Rectal smooth muscle tissue (tissue), 1 donor: ENCODE results near the gene LINS1.
"Not testable (repeated sequence)": the region's sequence is repeated elsewhere in the genome, so short reads cannot be mapped to it uniquely, and the experiment has no call there.

Experiments used
- H3K27ac ChIP-seq: one replicate; pipeline ENCODE4 v1.7.0; 2013; ENCODE audit warnings: low read depth, low read length, inconsistent platforms
- H3K27me3 ChIP-seq: one replicate; pipeline ENCODE4 v1.7.0; 2013; ENCODE audit warnings: low read length; ENCODE audit not compliant: control insufficient read depth, insufficient read depth
- H3K36me3 ChIP-seq: one replicate; pipeline ENCODE4 v1.7.0; 2013; ENCODE audit warnings: low read length; ENCODE audit not compliant: control insufficient read depth, insufficient read depth
- H3K4me1 ChIP-seq: one replicate; pipeline ENCODE4 v1.7.0; 2013; ENCODE audit warnings: low read length; ENCODE audit not compliant: control insufficient read depth, insufficient read depth
- H3K4me3 ChIP-seq: one replicate; pipeline ENCODE4 v1.7.0; 2013; ENCODE audit warnings: low read length
- H3K9ac ChIP-seq: one replicate; pipeline ENCODE4 v1.7.0; 2013; ENCODE audit warnings: low read length

LINS1 gene

DNA sequence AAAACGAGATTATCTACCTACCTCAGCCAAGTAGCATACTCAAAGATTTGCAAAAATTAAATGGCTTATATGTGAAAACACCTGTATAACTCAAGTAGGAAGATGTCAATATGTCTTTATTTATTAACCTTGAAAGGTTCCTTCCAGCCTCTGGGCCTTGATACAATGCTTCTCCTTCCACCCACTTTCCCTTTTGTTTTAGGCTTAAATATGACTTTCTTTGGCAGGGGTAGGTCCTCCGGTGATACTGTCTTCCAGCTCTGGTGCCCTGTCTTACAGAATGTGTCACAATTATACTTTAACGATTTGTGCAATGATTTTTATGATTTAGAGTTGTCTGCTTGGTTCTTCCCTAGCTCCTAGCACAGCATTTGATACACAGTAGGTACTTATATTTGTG is 4.1 kb downstream of the LINS1 start:
- H3K27ac ChIP-seq: no peak overlapping the region
- peaks cover 9% of the 10 kb centered on the region for H3K4me1 ChIP-seq
- no peaks in the 10 kb centered on the region for H3K27me3 ChIP-seq
- H3K36me3 ChIP-seq: no peaks in the 10 kb centered on the region
- no peak overlapping the region for H3K9ac ChIP-seq
- no peak overlapping the region for H3K4me3 ChIP-seq

- Histone ChIP-seq H3K27ac (no peak overlapping the region), H3K9ac (no peak overlapping the region), H3K36me3 (no peaks in the 10 kb centered on the region), H3K27me3 (no peaks in the 10 kb centered on the region), H3K4me1 (peaks cover 9% of the 10 kb centered on the region), H3K4me3 (no peak overlapping the region)
Observed at GRCh38 chr15:100596792-100597191, 5.2 kb downstream of the LINS1 start.

GRCh38 chr15:100595964-100596363 is 6.0 kb downstream of the LINS1 start:
- Histone ChIP-seq H3K4me3 (no peak overlapping the region), H3K27me3 (no peaks in the 10 kb centered on the region), H3K9ac (no peak overlapping the region), H3K27ac (no peak overlapping the region), H3K36me3 (no peaks in the 10 kb centered on the region), H3K4me1 (peaks cover 4% of the 10 kb centered on the region)

DNA sequence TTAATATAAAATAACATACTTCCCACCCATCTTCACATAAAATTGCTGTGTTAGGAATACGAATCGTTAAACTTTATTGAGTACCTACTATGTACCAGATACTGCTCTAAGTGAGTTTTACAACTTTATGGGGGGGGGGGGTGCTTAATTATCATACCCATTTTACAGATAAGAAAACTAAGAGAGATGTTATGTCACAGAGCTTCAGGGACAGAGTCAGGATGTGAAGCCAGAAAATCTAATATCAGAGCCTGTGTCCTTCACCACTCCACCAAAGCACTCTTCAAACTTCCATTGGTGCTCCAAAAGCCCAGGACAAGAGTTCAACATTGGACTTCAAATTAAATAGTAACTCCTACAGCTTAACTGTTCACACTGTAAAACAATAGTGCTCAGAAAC is 8.6 kb downstream of the LINS1 start:
- H3K27me3 ChIP-seq: no peaks in the 10 kb centered on the region
- H3K9ac ChIP-seq: no peak overlapping the region
- H3K4me3 ChIP-seq: no peak overlapping the region
- H3K27ac ChIP-seq: no peak overlapping the region
- H3K4me1 ChIP-seq: no peaks in the 10 kb centered on the region
- no peaks in the 10 kb centered on the region for H3K36me3 ChIP-seq

GRCh38 chr15:100592898-100593297 is 9.1 kb downstream of the LINS1 start:
- Histone ChIP-seq H3K27ac (no peak overlapping the region), H3K4me3 (no peak overlapping the region), H3K9ac (no peak overlapping the region), H3K27me3 (no peaks in the 10 kb centered on the region), H3K36me3 (no peaks in the 10 kb centered on the region), H3K4me1 (no peaks in the 10 kb centered on the region)

DNA sequence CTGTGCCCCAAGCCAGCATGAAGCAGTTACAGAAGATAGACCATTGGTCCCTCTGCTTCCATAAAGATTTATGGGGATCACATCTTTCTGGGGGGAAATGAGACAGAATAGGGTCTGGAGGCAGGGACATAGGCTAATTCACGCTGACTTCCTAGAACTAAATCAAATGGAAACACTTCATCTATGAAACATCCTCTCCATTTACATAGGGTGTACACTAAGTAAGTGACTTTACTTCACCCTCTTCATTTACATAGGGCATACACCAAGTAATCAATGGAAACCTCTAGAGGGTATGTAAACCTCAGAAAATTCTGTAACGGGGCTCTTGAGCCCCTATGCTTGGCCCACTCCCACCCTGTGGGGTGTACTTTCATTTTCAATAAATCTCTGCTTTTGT is 10.1 kb downstream of the LINS1 start:
- no peaks in the 10 kb centered on the region for H3K27me3 ChIP-seq
- H3K4me1 ChIP-seq: no peaks in the 10 kb centered on the region
- no peaks in the 10 kb centered on the region for H3K36me3 ChIP-seq
- H3K4me3 ChIP-seq: no peak overlapping the region
- no peak overlapping the region for H3K27ac ChIP-seq
- no peak overlapping the region for H3K9ac ChIP-seq

DNA sequence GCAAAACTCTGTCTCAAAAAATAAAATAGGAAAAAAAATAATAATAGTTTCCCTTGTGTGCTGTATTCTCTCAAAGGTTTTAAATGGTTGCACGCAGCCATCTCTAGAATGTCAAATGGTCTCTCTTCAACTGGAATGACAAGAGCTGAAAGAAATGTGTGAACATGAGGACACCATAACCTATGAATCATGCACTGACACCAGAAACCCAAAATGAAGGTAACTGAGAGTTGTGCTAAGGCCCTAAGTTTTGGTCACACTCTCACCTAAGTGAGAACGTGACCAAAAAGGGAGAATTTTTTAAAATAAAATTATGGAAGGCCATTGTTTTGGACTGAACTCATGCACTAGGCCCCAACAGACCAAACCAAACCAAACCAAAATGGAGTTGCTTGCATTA is 10.8 kb downstream of the LINS1 start:
- not testable (repeated sequence) for H3K4me1 ChIP-seq, H3K4me3 ChIP-seq, H3K36me3 ChIP-seq, H3K9ac ChIP-seq, H3K27ac ChIP-seq, H3K27me3 ChIP-seq

GRCh38 chr15:100588638-100589242 is 13.2 kb downstream of the LINS1 start:
- Histone ChIP-seq H3K4me3 (no peak overlapping the region), H3K27me3 (no peaks in the 10 kb centered on the region), H3K9ac (no peak overlapping the region), H3K27ac (no peak overlapping the region), H3K36me3 (no peaks in the 10 kb centered on the region), H3K4me1 (no peaks in the 10 kb centered on the region)

DNA sequence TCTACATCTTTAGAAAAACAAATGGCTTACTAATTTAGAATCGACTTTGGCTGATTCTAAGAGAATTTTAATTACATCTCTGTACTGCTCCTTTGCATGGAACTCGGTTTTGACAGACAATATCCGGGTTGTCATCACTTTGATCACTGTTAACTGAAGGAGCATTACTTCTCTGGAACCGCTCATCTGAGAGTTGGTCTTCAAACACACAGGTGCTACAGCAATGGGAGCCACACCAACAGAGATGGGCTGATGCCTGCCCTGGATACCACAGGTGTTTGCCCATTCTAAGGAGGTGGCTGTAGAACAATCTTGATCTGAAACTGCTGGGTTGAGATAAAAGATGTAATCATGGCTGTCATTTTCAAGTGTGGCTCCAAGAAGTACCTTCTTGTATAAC is 21.6 kb downstream of the LINS1 start:
- H3K4me3 ChIP-seq: no peak overlapping the region
- no peaks in the 10 kb centered on the region for H3K36me3 ChIP-seq
- no peaks in the 10 kb centered on the region for H3K27me3 ChIP-seq
- no peak overlapping the region for H3K27ac ChIP-seq
- H3K9ac ChIP-seq: no peak overlapping the region
- no peaks in the 10 kb centered on the region for H3K4me1 ChIP-seq

GRCh38 chr15:100573526-100573925 is 28.5 kb downstream of the LINS1 start:
- Histone ChIP-seq H3K27me3 (no peaks in the 10 kb centered on the region), H3K4me3 (no peak overlapping the region), H3K4me1 (no peaks in the 10 kb centered on the region), H3K27ac (no peak overlapping the region), H3K9ac (no peak overlapping the region), H3K36me3 (peaks cover 3% of the 10 kb centered on the region)

DNA sequence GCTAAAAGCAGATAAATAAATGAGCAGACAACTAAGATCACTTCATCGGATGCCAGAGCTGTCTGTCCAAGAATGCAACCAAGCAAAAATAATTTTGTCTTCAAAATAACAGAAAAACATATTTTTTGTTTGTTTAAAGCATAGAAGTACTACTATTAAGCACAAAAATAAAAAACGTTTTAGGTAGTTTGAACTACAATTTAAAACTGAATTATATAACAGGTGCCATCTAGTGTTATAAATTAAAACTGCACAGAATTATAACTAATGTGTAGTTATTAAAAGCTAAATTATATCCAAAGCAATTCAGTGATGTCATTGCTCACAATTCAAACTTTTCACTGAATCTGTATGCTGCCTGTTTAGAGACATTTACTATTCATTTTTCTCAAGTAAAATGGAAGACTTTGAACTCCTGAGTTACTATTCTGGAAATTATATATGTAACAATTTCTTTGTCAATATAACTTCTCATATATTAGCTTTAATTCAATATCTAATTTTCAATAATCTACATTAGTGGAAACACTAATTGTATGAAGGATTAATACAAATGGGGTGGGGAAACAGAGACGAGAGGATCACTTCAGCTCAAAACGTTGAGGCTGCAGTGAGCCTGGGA is 29.5 kb downstream of the LINS1 start:
- H3K36me3 ChIP-seq: peaks cover 3% of the 10 kb centered on the region
- H3K4me1 ChIP-seq: no peaks in the 10 kb centered on the region
- H3K4me3 ChIP-seq: no peak overlapping the region
- H3K9ac ChIP-seq: no peak overlapping the region
- H3K27me3 ChIP-seq: no peaks in the 10 kb centered on the region
- no peak overlapping the region for H3K27ac ChIP-seq

DNA sequence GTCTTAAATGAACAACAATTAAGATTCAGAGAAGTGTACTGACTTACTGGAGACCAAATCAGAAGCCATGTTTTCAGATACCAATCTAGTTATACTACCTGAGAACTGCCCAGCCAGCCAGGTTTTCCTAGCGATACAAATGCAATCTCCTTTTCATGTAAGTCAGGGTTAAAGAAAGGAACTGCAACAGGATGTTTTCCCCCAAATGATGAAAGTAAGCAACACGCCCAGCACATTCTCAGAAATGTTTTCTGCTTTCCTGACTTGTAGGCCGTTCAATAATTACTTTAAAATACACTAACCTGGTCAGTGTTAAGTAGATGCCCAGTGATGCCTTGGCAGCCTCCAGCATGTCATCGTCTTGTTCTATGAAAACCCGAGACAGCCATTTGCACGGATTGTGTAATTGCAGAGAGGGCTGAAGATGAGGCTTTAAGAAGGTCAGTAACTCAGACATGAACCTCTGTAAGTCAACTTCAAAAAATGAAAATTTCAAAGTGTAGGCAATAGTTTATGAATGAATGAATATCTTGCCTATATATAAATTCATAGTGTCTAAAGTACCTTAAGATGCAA is 30.3 kb downstream of the LINS1 start:
- H3K27me3 ChIP-seq: no peaks in the 10 kb centered on the region
- peaks cover 3% of the 10 kb centered on the region for H3K36me3 ChIP-seq
- no peak overlapping the region for H3K9ac ChIP-seq
- H3K4me1 ChIP-seq: no peaks in the 10 kb centered on the region
- H3K4me3 ChIP-seq: no peak overlapping the region
- H3K27ac ChIP-seq: no peak overlapping the region

DNA sequence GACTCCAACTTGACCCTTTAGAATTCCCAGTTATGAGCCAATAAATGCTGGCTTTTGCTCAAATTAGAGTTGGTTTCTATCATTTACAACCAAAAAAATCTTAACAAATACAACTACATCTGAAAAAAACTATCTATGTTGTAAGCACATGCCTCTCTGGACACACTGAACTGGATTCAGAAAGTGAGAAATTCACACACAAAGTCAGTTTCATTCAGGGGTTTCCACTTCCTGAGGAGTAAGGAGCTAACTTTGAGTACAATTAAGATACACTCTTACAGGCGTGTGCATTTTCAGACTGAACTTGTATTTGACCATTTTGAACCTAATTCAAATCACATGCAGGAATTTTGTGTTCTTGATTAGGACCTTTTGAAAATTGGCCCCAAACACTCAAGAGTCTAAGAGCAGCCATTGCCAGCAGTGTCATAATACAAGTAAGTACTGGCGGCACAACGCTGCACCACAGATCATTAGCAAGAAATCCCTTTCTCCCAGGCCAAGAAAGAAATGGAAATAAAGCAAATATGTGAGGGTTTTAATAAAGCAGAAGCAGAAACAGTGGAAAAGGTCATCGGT is 31.2 kb downstream of the LINS1 start:
- H3K36me3 ChIP-seq: peaks cover 3% of the 10 kb centered on the region
- H3K27ac ChIP-seq: no peak overlapping the region
- no peaks in the 10 kb centered on the region for H3K27me3 ChIP-seq
- no peak overlapping the region for H3K4me3 ChIP-seq
- no peak overlapping the region for H3K9ac ChIP-seq
- no peaks in the 10 kb centered on the region for H3K4me1 ChIP-seq
